Activated CD8-positive, alpha-beta memory T cell treated with anti-CD3 and anti-CD28 coated beads, Interleukin-2, amount 50 U/mL, for 1 hour (primary cell): Measurements from ENCODE around the gene CLDN6.
"Not testable (repeated sequence)": the region's sequence is repeated elsewhere in the genome, so short reads cannot be mapped to it uniquely, and the experiment has no call there.

Experiments
- DNase-seq: peaks from one replicate; pipeline ENCODE4 v3.0.0-alpha.2; 2020; ENCODE audit errors: extremely low read depth

The CLDN6 gene, protein sequence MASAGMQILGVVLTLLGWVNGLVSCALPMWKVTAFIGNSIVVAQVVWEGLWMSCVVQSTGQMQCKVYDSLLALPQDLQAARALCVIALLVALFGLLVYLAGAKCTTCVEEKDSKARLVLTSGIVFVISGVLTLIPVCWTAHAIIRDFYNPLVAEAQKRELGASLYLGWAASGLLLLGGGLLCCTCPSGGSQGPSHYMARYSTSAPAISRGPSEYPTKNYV

DNA sequence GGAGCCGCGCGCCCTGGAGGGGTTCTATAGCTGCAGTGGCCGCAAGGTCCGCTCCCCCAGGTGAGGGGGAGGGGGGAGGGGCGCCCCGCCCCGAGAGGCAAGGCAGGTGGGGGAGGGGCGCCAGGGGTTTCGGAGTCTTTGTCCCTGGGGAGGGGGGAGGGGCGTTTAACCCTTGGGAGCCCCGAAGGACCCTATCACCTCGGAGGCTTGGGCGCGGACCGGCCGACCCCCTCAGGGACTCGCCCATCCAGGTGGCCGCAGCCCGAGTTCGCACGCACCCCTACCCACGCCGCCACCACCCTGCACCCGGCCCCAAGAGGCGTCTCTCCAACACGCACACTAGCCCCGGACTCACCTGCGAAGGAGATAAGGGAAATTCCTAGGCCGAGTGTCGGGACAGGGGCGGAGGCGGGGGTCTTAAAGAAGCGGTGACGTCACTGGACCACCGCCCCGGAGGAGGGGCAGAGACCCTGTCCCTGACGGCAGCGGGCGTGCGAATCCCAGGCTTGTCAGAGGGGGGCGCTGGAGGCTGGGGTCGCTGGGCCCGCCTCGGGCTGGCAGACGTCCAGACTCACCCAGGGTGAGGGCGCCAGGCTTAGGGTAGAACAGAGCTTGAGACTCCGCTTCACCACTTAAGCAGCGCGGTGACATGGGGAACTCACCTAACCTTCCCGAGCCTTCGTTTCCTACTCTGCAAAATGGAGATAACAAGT lies at the start of gene CLDN6:
TSS of gene CLDN6 (minus strand) at position 390 of the 713 bp plus-strand sequence. CDS start 2,162 bp downstream, outside the sequence.
- no peak for DNase-seq

DNA sequence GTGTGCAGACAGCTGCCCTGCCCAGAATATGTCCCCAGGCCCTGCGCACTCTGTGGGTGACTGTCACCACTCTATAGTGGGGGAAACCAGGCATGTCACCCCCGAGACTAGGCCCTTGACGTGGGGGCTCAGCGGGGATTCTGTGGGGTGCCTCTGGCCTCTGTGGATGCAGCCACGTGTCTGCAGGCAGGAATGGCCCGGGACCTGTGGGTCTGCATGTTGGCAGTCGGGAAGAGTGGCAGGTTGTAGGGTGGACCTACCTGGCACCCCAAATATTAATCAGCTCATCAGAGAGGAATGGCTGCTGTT lies 48.4 kb upstream of the CLDN6 start:
- DNase-seq, result no peak

DNA sequence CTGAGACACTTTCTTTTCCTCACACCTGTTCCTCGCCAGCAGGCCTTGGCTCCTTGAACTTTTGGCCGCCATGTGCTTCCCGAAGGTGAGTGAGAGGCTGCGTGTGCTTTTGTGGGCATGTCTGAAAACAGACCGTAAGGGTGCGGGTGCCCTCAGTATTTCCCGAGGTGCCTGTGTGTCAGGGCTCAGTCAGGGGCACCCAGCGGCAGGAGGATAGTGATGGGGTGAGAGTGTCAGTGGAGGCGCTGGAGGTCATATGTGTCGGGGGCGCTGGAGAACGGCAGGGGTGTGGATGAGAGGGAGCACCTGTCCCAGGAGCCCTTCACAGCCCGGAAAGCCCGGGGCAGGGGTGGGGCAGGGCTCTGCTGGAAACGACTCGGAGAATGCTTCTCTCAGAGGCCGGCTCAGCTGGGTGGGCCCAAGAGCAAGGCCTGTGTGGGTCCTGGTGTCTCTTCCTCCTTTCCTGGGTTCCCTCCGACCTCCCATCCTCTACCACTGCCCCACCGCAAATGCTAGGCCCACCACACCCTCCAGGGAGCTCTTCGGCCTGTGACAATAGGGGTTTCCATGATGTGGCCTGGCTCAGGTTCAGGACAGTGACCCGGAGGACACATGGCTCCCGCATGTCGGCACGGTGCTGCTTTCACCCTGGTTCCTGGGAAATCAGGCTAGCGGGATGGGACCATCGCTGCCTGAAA lies 47.9 kb upstream of the CLDN6 start:
- DNase-seq, result no peak

DNA sequence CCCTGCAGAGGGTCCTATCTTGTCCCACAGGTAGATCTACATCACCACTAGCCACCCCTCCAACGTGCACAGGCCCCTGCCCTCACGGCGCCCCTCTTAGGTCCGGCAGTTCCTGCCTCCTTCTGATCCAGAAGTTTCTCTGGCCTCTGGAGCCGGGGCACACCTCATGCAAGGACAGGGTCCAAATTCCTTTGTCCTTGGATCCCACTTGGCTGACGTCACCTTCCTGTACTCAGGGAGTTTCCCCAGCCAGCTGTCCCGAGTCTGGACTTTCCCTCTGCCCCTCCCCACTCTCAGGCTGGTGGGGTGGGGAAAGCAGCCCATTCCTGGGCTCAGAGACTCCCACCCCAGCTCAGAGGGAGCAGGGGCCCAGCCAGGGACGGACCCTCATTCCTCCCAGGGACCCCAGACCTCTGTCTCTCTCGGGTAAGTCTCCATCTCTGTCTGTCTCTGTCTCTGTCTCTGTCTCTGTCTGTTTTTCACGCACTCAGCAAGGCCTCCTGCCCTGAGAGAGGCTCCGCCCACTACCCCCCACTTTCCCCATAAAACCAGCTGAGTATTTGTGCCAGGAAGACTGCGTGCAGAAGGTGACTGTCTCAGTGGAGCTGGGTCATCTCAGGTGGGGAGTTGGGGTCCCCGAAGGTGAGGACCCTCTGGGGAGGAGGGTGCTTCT lies 47.2 kb upstream of the CLDN6 start, which contains the start of gene IL32:
TSS of gene IL32 (plus strand) at position 572 of the 673 bp plus-strand sequence. CDS start 172 bp downstream, outside the sequence.
- DNase-seq, result no peak

DNA sequence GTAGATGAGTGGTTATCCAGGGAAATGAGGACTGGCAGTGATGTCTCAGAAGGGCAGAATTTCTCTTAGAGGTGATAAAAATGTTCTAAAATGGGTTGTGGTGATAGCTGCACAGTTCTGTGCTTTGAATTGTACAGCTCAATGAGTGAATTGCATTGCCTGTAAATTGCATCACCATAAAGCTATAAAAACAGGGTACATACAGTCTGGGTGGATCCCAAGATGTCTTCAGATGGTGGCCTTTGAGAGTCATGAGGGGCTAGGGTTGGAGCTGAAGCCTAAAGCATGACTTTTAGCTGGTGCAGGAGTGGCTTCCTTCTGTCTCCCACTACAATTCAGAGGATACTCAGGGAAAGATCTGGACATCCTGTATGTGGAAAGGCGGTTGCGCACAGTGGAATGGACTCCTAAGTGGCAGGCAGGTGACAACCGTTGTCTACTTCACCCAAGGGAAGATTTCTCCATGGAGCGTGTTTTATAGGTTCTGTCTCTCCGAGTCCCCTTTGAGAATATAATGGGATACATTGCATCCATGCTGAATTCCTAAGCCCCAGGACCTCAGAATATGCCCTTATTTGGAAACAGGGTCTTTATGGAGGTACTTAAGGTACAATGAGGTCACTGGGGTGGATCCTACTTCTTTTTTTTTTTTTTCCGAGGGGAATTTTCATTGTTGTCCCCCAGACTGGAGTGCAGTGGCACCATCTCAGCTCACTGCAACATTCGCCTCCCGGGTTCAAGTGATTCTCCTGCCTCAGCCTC lies 45.8 kb upstream of the CLDN6 start:
- no peak for DNase-seq

DNA sequence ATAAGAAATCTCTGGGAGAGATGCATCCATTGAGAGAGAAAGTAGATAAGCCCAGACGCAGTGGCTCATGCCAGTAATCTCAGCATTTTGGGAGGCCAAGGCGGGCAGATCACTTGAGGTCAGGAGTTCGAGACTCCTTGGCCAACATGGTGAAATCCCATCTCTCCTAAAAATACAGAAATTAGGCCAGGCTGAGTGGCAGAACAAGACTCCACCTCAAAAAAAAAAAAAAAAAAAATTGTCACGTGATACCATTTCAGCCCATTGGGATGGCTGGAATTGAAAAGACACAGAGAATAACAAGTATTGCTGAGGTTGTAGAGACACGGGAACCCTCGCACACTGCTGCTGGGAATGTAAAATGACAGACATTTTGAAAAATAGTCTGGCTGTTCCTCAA lies 44.6 kb upstream of the CLDN6 start:
- no peak for DNase-seq

DNA sequence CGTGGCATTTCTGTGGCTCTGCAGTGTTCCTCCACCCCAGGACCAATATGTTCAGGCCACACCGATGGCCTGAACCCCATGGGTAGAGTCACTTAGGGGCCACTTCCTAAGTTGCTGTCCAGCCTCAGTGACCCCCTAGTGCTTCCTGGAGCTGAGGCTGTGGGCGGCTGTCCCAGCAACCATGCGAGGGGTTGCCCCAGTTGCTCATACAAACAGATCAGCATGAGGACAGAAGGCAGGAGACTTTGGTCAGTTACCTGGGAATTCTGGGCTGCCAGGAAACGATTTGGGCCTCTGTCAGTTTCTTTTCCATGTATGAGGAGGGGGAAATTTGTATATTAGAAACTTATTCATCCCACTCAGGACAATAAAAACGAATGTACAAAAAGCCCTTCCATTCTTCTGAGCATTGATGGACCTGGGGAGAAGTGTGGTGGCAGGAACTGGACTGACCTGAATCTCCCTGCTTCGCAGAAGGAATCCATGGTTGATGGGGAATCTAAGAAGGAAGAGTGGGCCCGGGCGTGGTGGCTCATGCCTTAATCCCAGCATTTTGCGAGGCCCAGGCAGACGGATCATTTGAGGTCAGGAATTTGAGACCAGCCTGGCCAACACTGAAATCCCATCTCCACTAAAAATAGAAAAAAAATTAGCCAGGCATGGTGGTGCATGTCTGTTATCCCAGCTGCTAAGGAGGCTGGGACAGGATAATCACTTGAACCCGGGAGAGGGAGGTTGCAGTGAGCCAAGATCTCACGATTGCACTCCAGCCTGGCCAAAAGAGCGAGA lies 42.5 kb upstream of the CLDN6 start:
- DNase-seq, result no peak

DNA sequence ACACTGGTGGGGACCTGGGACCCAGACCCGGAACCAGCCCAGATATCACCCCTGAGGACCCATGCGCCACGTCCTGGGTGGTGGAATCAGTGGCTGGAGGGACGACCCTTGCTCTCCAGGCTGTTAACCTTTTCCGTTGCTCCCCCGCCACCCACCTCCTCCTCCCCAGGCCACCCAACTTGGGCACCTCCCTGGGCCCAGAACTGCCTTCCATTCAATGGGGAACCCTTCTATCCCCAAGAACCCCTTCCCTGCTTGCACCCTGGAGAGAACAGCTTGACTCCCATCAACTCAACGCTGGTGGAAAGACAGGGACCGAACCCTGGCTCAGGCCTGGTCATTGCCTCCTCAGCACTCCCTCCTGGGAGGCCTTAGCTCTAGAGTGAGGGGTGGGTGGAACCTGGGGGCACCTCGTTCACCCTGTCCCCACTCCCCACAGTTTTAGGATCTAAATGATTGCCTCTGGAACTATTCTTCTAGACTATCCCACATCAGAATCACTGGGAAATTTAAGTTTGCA lies 41.8 kb upstream of the CLDN6 start:
- DNase-seq, result no peak

DNA sequence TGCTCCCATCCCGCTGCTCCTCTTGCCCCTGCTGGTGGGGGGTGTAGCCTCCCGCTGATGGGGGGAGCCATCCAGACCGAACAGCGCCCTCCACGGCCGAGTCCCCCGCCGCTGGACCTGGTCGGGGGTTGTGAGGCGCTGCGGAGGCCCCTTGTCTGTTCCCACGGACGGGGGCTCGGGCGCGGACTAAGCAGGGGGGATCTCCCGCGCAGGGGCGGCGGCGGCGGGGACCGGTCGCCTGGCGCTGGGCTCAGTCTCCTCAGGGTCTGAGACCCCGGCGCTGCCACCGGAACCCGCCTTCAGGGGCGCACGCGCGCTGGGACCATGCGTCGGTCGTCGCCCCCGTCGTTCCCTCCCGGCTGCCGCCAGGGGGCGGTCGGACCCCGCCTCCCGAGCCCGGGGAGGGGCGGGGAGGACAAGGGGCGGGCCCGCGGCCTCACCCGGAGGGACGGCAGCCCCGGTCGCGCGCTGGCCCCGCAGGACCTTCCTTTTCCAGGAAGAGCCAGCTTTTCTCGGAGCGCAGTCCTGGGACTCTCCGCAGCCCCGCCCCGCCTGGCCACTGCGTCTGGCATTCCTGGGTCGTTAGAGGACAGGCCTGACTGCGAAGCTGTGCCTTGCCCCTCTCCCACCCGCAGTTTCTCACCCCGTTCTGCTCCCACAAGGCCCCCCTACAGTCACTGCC lies 41.2 kb upstream of the CLDN6 start:
- peak; percentile 45 for DNase-seq

DNA sequence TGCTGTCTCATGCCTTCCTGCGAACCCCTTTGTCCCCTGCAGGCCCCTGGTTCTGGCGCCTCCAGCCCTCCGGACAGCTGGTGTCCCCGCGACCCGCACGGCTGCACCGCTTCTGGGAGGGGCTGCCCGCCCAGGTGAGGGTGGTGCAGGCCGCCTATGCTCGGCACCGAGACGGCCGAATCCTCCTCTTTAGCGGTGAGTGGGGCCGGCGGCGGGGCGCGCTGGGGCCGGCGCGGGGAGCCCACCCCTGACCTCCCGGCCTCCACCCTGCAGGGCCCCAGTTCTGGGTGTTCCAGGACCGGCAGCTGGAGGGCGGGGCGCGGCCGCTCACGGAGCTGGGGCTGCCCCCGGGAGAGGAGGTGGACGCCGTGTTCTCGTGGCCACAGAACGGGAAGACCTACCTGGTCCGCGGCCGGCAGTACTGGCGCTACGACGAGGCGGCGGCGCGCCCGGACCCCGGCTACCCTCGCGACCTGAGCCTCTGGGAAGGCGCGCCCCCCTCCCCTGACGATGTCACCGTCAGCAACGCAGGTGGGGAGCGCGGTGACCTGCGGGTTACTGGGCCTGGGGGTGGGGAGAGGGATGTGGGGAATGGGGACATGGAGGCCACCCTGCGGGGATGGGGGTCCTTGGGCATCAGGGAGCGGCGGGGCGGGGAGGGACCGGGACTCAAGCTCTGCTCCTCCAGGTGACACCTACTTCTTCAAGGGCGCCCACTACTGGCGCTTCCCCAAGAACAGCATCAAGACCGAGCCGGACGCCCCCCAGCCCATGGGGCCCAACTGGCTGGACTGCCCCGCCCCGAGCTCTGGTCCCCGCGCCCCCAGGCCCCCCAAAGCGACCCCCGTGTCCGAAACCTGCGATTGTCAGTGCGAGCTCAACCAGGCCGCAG lies 40.4 kb upstream of the CLDN6 start:
- DNase-seq, result no peak

DNA sequence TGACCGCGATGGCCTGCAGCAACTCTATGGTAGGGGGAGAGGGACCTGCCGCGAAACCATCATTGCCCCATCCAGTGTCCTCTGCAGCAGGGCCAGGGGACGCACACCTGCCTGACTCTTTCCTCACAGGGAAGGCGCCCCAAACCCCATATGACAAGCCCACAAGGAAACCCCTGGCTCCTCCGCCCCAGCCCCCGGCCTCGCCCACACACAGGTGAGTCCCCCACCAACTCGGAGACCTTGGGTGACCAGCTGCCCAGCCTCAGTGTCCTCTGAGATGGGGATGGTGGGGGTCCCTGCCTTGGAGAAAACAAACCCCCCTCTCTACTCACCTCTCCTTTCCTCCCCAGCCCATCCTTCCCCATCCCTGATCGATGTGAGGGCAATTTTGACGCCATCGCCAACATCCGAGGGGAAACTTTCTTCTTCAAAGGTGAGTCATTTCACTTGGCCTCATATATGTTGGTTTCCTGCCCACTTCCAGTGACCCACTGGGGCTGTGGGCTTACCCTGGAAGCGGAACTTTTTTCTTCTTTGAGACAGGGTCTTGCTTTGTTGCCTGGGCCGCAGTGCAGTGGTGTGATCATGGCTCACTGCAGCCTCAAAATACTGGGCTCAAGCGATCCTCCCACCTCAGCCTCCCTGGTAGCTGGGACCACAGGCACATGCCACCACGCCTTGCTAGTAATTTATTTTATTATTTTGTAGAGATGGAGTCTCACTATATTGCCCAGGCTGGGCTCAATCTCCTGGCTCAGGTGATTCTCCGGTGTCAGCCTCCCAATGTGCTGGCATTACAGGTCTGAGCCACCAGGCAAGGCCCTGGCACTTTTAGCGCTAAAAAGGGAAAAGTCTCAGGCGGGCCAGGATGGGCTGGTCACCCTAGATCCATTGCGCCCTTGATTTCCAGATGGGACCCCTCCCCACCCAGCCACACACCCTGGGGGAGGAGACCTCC lies 39.5 kb upstream of the CLDN6 start:
- no peak for DNase-seq

DNA sequence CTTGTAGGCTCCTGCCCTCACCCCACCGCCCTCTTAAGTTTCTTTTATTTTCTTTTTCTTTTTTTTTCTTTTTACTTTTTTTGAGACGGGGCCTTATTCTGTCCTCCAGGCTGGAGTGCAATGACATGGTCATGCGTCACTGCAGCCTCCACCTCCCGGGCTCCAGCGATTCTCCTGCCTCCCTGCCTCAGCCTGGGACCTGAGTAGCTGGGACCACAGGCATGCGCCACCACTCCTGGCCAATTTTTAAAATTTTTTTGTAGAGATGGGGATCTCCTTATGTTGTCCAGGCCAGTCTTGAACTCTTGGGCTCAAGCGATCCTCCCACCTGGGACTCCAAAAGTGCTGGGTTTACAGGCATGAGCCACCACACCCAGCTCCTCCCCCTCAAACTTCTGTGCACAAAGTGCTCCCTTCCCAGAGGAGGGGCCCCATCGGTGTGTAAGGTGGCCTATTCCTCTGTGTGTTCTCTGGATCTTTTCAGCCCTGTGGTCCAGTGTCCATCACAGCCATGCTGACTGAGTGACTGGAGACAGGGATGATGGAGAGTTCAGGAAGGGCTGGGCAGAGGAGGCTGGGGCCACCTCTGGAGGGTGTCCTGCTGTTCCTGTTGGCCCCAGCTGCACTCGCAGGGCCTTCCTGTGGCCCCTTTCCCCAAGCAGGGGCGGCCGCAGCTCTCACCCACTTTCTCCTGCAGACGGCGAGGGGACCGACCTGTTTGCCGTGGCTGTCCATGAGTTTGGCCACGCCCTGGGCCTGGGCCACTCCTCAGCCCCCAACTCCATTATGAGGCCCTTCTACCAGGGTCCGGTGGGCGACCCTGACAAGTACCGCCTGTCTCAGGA lies 38.6 kb upstream of the CLDN6 start:
- DNase-seq, result no peak

DNA sequence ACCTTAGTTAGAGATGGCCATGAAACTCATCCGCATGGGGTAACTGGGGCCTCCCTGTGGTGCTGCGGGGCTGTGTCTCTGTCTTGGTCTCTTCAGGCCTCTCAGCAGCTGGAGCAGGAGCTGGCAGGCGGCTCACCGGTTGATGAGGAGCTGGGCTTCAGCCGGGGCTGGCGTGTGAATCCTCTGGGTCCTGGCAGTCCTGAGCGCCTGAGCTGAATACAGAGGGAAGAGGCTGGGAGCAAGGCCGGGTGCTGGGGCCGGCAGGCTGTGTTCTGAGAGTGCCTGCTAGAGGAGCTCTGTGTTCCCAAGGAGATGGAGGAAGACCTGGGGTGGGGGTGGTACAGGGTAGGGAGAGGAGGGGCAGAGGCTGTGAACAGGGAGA lies 37.7 kb upstream of the CLDN6 start:
- not testable (repeated sequence) for DNase-seq

DNA sequence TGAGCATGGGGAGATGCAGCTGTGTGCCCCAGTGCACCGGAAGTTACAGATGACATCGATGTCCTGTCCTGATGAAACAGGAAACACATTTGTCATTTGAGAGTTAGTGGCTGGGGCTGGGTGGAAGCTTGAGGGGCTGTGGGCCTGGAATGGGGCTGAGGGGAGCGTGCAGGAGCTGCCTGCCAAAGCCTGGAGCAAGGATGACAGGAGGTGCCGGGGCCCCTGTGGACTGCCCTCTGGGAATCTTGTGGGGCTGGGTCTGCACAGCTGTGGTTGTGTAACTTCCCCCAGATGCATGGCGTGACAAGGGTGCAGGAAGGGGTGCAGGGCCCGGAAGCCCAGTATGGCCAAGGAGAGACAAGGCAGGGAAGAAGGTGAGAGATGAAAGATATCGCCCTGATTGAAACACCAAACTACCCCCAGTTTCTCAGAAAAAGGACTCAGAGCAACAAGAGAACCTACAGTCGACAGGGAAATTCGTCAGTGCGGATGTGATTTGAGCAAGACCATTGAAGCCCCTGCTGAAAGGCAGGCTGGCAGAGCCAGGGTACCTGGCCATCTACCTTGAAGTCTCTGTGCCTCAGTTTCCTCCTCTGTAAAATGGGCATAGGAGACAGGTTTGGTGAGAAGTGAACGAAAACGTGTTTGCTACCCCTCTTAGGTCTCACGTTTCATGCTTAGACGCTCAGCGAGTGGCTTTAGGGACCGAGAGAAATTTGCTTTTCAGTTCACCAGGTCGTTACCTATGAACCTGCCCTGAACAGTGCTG lies 37.2 kb upstream of the CLDN6 start:
- no peak for DNase-seq

DNA sequence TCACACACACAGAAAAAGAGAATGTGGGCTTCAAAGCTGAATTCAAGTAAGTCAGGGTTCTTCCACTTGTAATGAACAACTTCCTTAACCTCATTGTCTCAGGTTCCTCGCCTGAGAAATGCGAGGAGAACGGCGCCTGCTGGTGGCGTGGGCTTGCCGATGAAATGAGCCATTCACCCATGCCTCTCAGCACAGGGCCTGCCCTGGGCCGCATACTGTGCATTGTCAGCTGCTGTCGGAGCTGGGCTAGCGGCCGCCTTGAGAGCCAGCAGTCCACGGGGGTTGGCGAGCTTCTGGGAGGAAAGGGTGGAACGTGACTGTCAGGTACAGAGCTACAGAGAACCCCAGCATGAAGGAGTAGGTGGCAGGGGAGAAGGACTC lies 35.3 kb upstream of the CLDN6 start:
- not testable (repeated sequence) for DNase-seq
